WTC11 (cell line): Measurements from ENCODE around the gene LRRC49.
"Not testable (repeated sequence)": the region's sequence is repeated elsewhere in the genome, so short reads cannot be mapped to it uniquely, and the experiment has no call there.

Experiments used
- CTCF ChIP-seq: fragments of 200-600 bp; IDR thresholded peaks from 2 replicates; pipeline ENCODE4 v1.8.0; 2022; ENCODE audit warnings: antibody characterized with exemption
- FOXJ3 ChIP-seq: sonication (generic); formaldehyde crosslinking; IDR thresholded peaks from 2 replicates; pipeline ENCODE4 v1.9.0; 2021; ENCODE audit warnings: missing genetic modification reagents, mild to moderate bottlenecking, borderline replicate concordance
- SP1 ChIP-seq: sonication (generic); formaldehyde crosslinking; conservative IDR thresholded peaks from 2 replicates; pipeline ENCODE4 v1.8.1; 2022; ENCODE audit warnings: missing genetic modification reagents
- USF1 ChIP-seq: sonication (generic); formaldehyde crosslinking; IDR thresholded peaks from 2 replicates; pipeline ENCODE4 v1.8.0; 2022; ENCODE audit warnings: mild to moderate bottlenecking, missing genetic modification reagents
- ZNF317 ChIP-seq: sonication (generic); formaldehyde crosslinking; IDR thresholded peaks from 2 replicates; pipeline ENCODE4 v1.8.1; 2023; ENCODE audit warnings: low read depth, mild to moderate bottlenecking, moderate library complexity, missing genetic modification reagents, borderline replicate concordance
- ZNF512 ChIP-seq: sonication (generic); formaldehyde crosslinking; IDR thresholded peaks from 2 replicates; pipeline ENCODE4 v1.8.1; 2022; ENCODE audit warnings: missing genetic modification reagents, borderline replicate concordance

- TF ChIP-seq CTCF; USF1 (CRISPR knock-in tag); ZNF317 (CRISPR knock-in tag); ZNF512 (CRISPR knock-in tag); FOXJ3 (CRISPR knock-in tag); SP1 (CRISPR knock-in tag): not testable (repeated sequence)
Measured at GRCh38 chr15:71046146-71046545, 153.5 kb downstream of the LRRC49 start.
